Measurements from ENCODE around the gene EHD4.

Gene EHD4

DNA sequence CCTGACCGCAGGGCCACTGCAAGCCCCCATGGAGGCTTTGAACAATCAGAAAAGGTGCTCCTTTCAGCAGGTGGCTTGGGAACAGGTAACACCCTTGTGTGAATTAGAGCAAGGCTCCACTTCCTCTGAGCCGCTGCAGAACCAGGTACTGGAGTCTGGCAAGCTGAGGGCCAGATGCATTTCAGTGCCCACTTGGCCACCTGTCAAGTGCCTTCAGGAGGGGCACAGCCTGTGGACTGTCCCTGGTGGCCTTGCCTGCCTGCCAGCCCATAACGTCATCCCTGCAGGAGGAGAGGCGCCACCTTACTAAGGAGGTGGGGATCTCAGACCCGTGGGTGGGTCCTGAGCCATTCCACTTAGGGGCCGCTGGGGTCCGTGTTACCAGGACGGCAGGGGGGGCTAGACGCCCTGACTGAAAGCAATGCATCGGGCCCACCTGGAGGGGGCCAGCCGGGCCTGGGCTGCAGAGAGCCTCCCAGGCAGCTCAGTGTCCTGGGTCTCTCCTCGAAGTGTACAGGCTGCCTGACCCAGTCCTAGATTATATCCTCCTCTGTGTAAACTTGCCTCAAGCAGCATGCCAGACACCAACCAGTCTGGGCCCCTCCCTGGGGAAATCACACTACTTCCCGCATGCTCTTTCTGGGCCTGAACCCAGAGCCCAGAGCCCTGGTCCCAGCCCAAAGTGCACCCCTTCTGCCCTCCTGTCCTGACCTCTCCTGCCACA lies 94.6 kb downstream of the EHD4 start:
- DNase-seq, result no peak
- Mint-ChIP-seq H3K4me1 (peaks cover 30% of the 10 kb centered on the region), H3K36me3 (ENCODE audit: low read depth) (no peaks in the 10 kb centered on the region), H3K27me3 (ENCODE audit: low read depth, poor library complexity) (peaks cover 44% of the 10 kb centered on the region), H3K27ac (no peak overlapping the region), H3K4me3 (no peak overlapping the region), H3K9me3 (no peaks in the 10 kb centered on the region)
- TF ChIP-seq, protein P1, sequence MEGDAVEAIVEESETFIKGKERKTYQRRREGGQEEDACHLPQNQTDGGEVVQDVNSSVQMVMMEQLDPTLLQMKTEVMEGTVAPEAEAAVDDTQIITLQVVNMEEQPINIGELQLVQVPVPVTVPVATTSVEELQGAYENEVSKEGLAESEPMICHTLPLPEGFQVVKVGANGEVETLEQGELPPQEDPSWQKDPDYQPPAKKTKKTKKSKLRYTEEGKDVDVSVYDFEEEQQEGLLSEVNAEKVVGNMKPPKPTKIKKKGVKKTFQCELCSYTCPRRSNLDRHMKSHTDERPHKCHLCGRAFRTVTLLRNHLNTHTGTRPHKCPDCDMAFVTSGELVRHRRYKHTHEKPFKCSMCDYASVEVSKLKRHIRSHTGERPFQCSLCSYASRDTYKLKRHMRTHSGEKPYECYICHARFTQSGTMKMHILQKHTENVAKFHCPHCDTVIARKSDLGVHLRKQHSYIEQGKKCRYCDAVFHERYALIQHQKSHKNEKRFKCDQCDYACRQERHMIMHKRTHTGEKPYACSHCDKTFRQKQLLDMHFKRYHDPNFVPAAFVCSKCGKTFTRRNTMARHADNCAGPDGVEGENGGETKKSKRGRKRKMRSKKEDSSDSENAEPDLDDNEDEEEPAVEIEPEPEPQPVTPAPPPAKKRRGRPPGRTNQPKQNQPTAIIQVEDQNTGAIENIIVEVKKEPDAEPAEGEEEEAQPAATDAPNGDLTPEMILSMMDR (IDR thresholded peaks at IDR 0.05), result no peak

DNA sequence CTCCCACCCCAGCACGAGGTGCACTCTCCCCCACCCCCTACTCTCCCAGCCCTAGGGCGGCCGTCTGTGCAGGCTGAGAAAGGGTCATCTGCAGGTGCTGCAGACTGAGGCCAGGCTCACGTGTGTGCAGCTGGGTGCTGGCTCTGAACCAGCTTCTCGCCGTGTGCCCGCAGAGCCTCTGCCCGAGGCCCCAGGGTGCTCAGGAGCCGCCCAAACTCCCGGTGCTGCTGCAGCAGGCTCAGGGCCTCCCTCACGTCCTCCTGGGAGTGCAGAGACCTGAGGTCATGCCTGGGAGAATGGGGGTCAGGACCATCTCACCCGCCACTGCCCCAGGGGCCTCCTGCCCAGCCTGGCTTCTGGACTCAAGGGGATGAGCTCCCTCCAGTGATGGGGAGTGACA lies 95.7 kb downstream of the EHD4 start:
- Mint-ChIP-seq H3K27me3 (ENCODE audit: low read depth, poor library complexity) (peaks cover 44% of the 10 kb centered on the region), H3K27ac (no peak overlapping the region), H3K4me1 (peaks cover 26% of the 10 kb centered on the region), H3K9me3 (no peaks in the 10 kb centered on the region), H3K36me3 (ENCODE audit: low read depth) (no peaks in the 10 kb centered on the region), H3K4me3 (no peak overlapping the region)
- TF ChIP-seq, protein P1 (IDR thresholded peaks at IDR 0.05), result no peak
- DNase-seq, result no peak

DNA sequence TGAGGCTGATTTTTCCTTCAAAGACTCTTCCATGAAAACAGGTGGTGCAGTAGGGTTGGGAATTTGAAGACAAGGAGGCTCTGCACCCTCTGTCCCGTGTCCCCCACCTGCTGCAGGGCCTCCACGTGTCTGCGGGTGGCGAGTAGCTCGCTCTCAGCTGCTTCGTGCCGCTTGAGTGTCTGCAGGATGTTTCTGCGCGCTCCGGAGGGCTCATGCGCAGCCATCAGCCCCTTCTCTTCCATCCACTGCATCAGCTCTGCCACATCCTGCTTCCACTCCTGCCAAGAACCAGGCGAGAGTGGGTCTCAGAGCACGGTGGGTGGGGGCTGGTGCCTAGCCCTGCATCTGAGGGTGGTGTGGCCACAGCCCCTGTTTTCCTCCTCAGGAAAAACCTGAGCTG lies 96.3 kb downstream of the EHD4 start:
- Mint-ChIP-seq H3K4me3 (no peak overlapping the region), H3K27me3 (ENCODE audit: low read depth, poor library complexity) (peaks cover 37% of the 10 kb centered on the region), H3K4me1 (peaks cover 23% of the 10 kb centered on the region), H3K27ac (no peak overlapping the region), H3K9me3 (no peaks in the 10 kb centered on the region), H3K36me3 (ENCODE audit: low read depth) (no peaks in the 10 kb centered on the region)
- no peak for DNase-seq
- TF ChIP-seq, protein P1 (IDR thresholded peaks at IDR 0.05), result no peak

DNA sequence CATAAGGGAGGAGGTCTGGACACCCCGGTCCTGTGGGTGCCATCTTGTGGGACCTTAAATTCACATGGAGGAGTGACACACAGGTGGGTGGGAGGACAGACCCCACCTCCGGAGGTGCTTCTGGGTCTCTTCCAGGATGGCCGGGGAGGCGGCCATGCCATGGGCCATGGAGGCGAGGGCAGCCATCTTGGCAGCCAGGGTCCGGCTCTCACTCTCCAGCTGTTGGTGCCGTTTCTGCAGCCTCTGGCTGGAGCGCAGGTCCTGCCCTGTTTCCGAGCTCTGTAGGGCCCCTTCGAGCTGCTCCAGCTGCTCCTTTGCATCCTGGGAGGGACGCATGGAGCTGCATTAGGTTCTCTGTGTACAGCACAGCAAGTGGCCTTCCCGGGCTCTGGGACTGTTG lies 97.6 kb downstream of the EHD4 start:
- Mint-ChIP-seq H3K27me3 (ENCODE audit: low read depth, poor library complexity) (peaks cover 24% of the 10 kb centered on the region), H3K9me3 (no peaks in the 10 kb centered on the region), H3K4me1 (peaks cover 30% of the 10 kb centered on the region), H3K27ac (no peak overlapping the region), H3K36me3 (ENCODE audit: low read depth) (no peaks in the 10 kb centered on the region), H3K4me3 (no peak overlapping the region)
- DNase-seq, result no peak
- TF ChIP-seq, protein P1 (IDR thresholded peaks at IDR 0.05), result no peak

DNA sequence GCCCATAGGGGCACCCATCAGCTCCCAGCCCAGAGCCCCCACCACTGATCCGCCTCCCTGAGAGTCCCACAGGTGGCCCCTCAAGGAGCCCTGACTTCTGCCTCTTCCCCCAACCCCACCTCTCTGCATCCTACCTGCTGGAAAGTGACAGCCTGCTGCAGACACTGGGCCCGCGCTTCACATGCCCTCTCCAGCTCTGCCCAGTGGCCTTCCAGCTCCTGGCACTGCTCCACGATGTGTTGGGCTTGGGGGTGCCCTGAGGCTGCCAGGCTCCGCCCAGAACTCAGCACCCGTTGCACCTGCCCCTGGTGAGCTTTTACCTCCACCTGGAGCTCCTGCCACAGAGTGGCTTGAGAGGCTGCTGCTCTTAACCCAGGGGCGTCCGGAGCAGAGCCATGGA lies 98.6 kb downstream of the EHD4 start:
- Mint-ChIP-seq H3K36me3 (ENCODE audit: low read depth) (no peaks in the 10 kb centered on the region), H3K4me3 (no peak overlapping the region), H3K9me3 (no peaks in the 10 kb centered on the region), H3K4me1 (peaks cover 36% of the 10 kb centered on the region), H3K27me3 (ENCODE audit: low read depth, poor library complexity) (peaks cover 23% of the 10 kb centered on the region), H3K27ac (no peak overlapping the region)
- TF ChIP-seq, protein P1 (IDR thresholded peaks at IDR 0.05), result no peak
- no peak for DNase-seq

DNA sequence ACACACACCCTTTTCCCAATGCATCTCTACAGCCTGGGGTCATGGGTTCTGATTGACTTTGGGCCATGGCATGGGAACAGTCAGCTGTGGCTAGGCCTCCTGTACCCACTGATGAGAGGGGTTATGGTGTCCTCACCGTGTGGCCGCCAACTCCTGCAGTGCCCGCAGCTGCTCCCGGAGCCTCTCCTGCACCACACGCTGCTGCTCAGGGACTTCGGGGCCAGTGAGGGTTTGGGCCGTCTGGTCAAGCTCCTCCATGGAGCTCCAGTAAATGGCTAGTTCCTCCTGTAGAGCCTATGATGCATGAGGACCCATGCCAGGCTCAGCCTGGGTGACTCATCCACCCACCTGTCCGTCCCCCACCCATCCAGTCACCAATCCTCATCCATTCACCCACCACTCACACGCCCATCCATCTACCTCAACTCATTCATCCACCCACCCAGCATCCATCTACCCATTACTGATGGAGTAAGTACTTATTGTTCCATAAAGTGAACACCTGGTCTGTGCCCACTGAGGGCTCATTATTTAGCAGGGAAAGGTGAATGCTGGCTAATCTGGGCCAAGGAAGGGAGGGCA lies 100.1 kb downstream of the EHD4 start:
- H3K4me3 Mint-ChIP-seq, result no peak overlapping the region
- H3K4me1 Mint-ChIP-seq, result peaks cover 42% of the 10 kb centered on the region
- DNase-seq, result no peak
- no peak overlapping the region for H3K27ac Mint-ChIP-seq
- H3K9me3 Mint-ChIP-seq, result no peaks in the 10 kb centered on the region
- no peaks in the 10 kb centered on the region for H3K36me3 Mint-ChIP-seq (ENCODE audit: low read depth)
- TF ChIP-seq, protein P1 (IDR thresholded peaks at IDR 0.05), result no peak
- peaks cover 19% of the 10 kb centered on the region for H3K27me3 Mint-ChIP-seq (ENCODE audit: low read depth, poor library complexity)
